Left lung (tissue), 10 donors: ENCODE data around the gene PARP11. TPM values are rescaled to one million over a fixed set of nuclear protein-coding genes. Genes with fewer than 3 reads are reported as not detected.

ENCODE experiments used
- ATAC-seq: fragments of 200-7000 bp; cut with Tn5 transposase; one replicate; pipeline ENCODE4 v1.9.1; 2020; ENCODE audit warnings: moderate library complexity
- DNase-seq, 4 donors: peaks; one replicate each; pipeline ENCODE4 v3.0.0-alpha.2; 2013 to 2020
- H3K27ac ChIP-seq, 2 donors: fragments of 200-600 bp; sonication (generic) in 1 of 2; one replicate each; pipeline versions ENCODE4 v1.5.0 to v1.8.0; 2020 to 2021
- H3K27me3 ChIP-seq, 2 donors: fragments of 200-600 bp; sonication (generic) in 1 of 2; one replicate each; pipeline versions ENCODE4 v1.5.0 to v1.8.0; 2020 to 2021
- H3K36me3 ChIP-seq, 2 donors: fragments of 200-600 bp; sonication (generic) in 1 of 2; one replicate each; pipeline versions ENCODE4 v1.5.0 to v1.8.0; 2020 to 2021
- H3K4me1 ChIP-seq, 2 donors: fragments of 200-600 bp; one replicate each; pipeline ENCODE4 v1.8.0; 2021
- H3K4me3 ChIP-seq, 2 donors: fragments of 200-600 bp; sonication (generic) in 1 of 2; one replicate each; pipeline versions ENCODE4 v1.5.0 to v1.8.0; 2020 to 2021; ENCODE audit warnings: mild to moderate bottlenecking in 1 of 2
- H3K9me3 ChIP-seq, 2 donors: fragments of 200-600 bp; sonication (generic) in 1 of 2; one replicate each; pipeline versions ENCODE4 v1.5.0 to v1.8.0; 2020 to 2021
- CTCF ChIP-seq, 2 donors: fragments of 200-600 bp; sonication (generic) in 1 of 2; IDR thresholded peaks; one replicate each; pipeline versions ENCODE4 v1.5.0 to v1.8.0; 2021; ENCODE audit warnings: antibody characterized with exemption in 2 of 2
- intact Hi-C, 2 donors: fragments of 100-400 bp; cut with DNase I; formaldehyde crosslinking; loops; one replicate each; pipeline versions ENCODE4 v1.11.2 to v1.14.2; 2022
- polyA plus RNA-seq, 6 donors: library from polyadenylated mRNA; unstranded; fragments of 120-200 nt; gene quantifications; one replicate each; pipeline ENCODE4 v1.2.1, GENCODE V29; 2013; ENCODE audit not compliant: insufficient read length in 6 of 6
- total RNA-seq, 2 donors: library from RNA; stranded (reverse); fragmentation: NEBNext Ultra II Directional; extraction: Animal tissue kit (Norgen Biotek cat#: 25700); gene quantifications; one replicate each; pipeline ENCODE4 v1.2.1, GENCODE V29; 2021
- donor health status: DM: no; HTN: yes; CAD: no.
- donor health status: DM: no; HTN: no; CAD: no.

PARP11 gene
- total and polyA plus RNA-seq, 8 donors = 11.0 to 18.3 (median 15.9) TPM

GRCh38 chr12:3838076-3838475, 35.1 kb downstream of the PARP11 start:
- Histone ChIP-seq H3K4me3 (no peak overlapping the region), H3K9me3 (no peaks in the 10 kb centered on the region), H3K27ac (no peak overlapping the region), H3K36me3 (no peaks in the 10 kb centered on the region), H3K27me3 (no peaks in the 10 kb centered on the region), H3K4me1 (peaks cover 0 to 5% of the 10 kb centered on the region in 2 donors)
- TF ChIP-seq CTCF (IDR thresholded peaks at IDR 0.05) = no peak
- no peak for ATAC-seq
- intact Hi-C loops = no loop called here
- DNase-seq = no peak

GRCh38 chr12:3837049-3837448, 36.1 kb downstream of the PARP11 start:
- no peak for ATAC-seq
- no peaks in the 10 kb centered on the region for H3K36me3 ChIP-seq
- no peak for TF ChIP-seq CTCF (IDR thresholded peaks at IDR 0.05)

GRCh38 chr12:3836641-3837040, 36.6 kb downstream of the PARP11 start:
- Histone ChIP-seq H3K4me3 (no peak overlapping the region), H3K27me3 (no peaks in the 10 kb centered on the region), H3K9me3 (no peaks in the 10 kb centered on the region), H3K36me3 (no peaks in the 10 kb centered on the region), H3K27ac (no peak overlapping the region), H3K4me1 (peaks cover 0 to 5% of the 10 kb centered on the region in 2 donors)
- ATAC-seq (no peak), DNase-seq (no peak)
- intact Hi-C loops = no loop called here
- TF ChIP-seq CTCF (IDR thresholded peaks at IDR 0.05) = no peak

More at GRCh38 chr12:3837049-3837448, 36.1 kb downstream of the PARP11 start:
- Histone ChIP-seq H3K4me3 (no peak overlapping the region), H3K27me3 (no peaks in the 10 kb centered on the region), H3K9me3 (no peaks in the 10 kb centered on the region), H3K4me1 (peaks cover 0 to 5% of the 10 kb centered on the region in 2 donors), H3K27ac (no peak overlapping the region)
- intact Hi-C loops = no loop called here
- no peak for DNase-seq

GRCh38 chr12:3835914-3836313, 37.3 kb downstream of the PARP11 start:
- no peak for ATAC-seq
- Histone ChIP-seq H3K27ac (no peak overlapping the region), H3K27me3 (no peaks in the 10 kb centered on the region), H3K36me3 (no peaks in the 10 kb centered on the region), H3K9me3 (no peaks in the 10 kb centered on the region), H3K4me3 (no peak overlapping the region), H3K4me1 (peaks cover 0 to 5% of the 10 kb centered on the region in 2 donors)
- TF ChIP-seq CTCF (IDR thresholded peaks at IDR 0.05) = no peak
- no peak for DNase-seq
- intact Hi-C loops = no loop called here

- no peak for DNase-seq
- no peak for ATAC-seq
- Histone ChIP-seq H3K27ac (no peak overlapping the region), H3K4me1 (peaks cover 0 to 5% of the 10 kb centered on the region in 2 donors), H3K36me3 (no peaks in the 10 kb centered on the region), H3K4me3 (no peak overlapping the region), H3K27me3 (no peaks in the 10 kb centered on the region), H3K9me3 (no peaks in the 10 kb centered on the region)
- intact Hi-C loops = no loop called here
- no peak for TF ChIP-seq CTCF (IDR thresholded peaks at IDR 0.05)
Observed at GRCh38 chr12:3834774-3835173, 38.4 kb downstream of the PARP11 start.
